Endothelial cell of umbilical vein (primary cell): ENCODE results near the gene LDHD. TPM values are rescaled to one million over a fixed set of nuclear protein-coding genes. Genes with fewer than 3 reads are reported as not detected.

Source experiments
- BruUV-seq: library from RNA; stranded (reverse); fragments of 400-500 nt; replicated peaks from 2 replicates; lab custom pipeline; 2021; lab: Mats Ljungman, UMichigan
- CTCF ChIA-PET: fragments of 300-600, 350-600 bp; sonication (Branson Sonifier 250); formaldehyde crosslinking; loops from one replicate; lab custom pipeline; 2021; ENCODE audit warnings: antibody characterized with exemption, inconsistent platforms; lab: Charles Lee
- POLR2A ChIA-PET: fragments of 300-600, 350-600 bp; sonication (Branson Sonifier 250); formaldehyde crosslinking; loops from one replicate; lab custom pipeline; 2021; ENCODE audit warnings: antibody characterized with exemption, inconsistent platforms; lab: Charles Lee
- DNase-seq: peaks from one replicate; pipeline ENCODE4 v3.0.0-alpha.2; 2011; ENCODE audit warnings: low read depth, low spot score
- FAIRE-seq: peaks from 2 replicates; lab custom pipeline; 2011; peaks lifted over from hg19 to GRCh38; lab: Jason Lieb, UNC
- H2AFZ ChIP-seq: 2 replicates; pipeline ENCODE4 v1.6.0; 2012; ENCODE audit warnings: low read depth, low read length, control low read depth, inconsistent platforms
- H3K27ac ChIP-seq: 2 replicates; pipeline ENCODE4 v1.5.1; 2011; ENCODE audit warnings: low read depth, mild to moderate bottlenecking, control low read depth, low read length, moderate library complexity; ENCODE audit not compliant: insufficient read depth
- H3K27me3 ChIP-seq, 2 experiments: 2 replicates each; pipeline versions ENCODE4 v1.6.0 to v1.6.1; 2011; ENCODE audit warnings: low read length in 2 of 2, mixed read lengths in 1 of 2; ENCODE audit not compliant: control insufficient read depth in 2 of 2, insufficient read depth in 2 of 2
- H3K36me3 ChIP-seq, 2 experiments: 2 replicates in 1 of 2; 3 replicates in 1 of 2; pipeline ENCODE4 v1.5.1; 2011; ENCODE audit warnings: low read length in 2 of 2, mild to moderate bottlenecking in 1 of 2, moderate library complexity in 1 of 2; ENCODE audit not compliant: control insufficient read depth in 2 of 2, insufficient read depth in 2 of 2; ENCODE audit errors: extremely low read depth in 1 of 2
- H3K4me1 ChIP-seq: 3 replicates; pipeline ENCODE4 v1.5.1; 2011; ENCODE audit warnings: mild to moderate bottlenecking, low read length; ENCODE audit not compliant: control insufficient read depth, insufficient read depth; ENCODE audit errors: extremely low read depth
- H3K4me2 ChIP-seq: 2 replicates; pipeline ENCODE4 v1.6.1; 2011; ENCODE audit warnings: low read length, control low read depth, mixed read lengths; ENCODE audit not compliant: insufficient read depth
- H3K4me3 ChIP-seq, 3 experiments: fragments of 200-600 bp in 1 of 3; sonication (generic), shearing (Covaris generic) in 1 of 3; replicated peaks in 1 of 3; 2 replicates each; pipeline ENCODE4 v1.5.1; 2011 to 2016; ENCODE audit warnings: control low read depth in 3 of 3, low read length in 3 of 3, mild to moderate bottlenecking in 2 of 3, inconsistent platforms in 1 of 3, low read depth in 1 of 3, moderate library complexity in 1 of 3; ENCODE audit not compliant: insufficient read depth in 1 of 3
- H3K79me2 ChIP-seq: 2 replicates; pipeline ENCODE4 v1.6.0; 2012; ENCODE audit warnings: low read length, inconsistent platforms; ENCODE audit not compliant: control insufficient read depth, insufficient read depth
- H3K9ac ChIP-seq: replicated peaks from 2 replicates; pipeline ENCODE3; 2011; ENCODE audit warnings: low read length, control low read depth; ENCODE audit not compliant: insufficient read depth; ENCODE audit errors: extremely low read depth
- H3K9me1 ChIP-seq: replicated peaks from 3 replicates; pipeline ENCODE4 v1.6.0; 2011; ENCODE audit warnings: mild to moderate bottlenecking, low read length; ENCODE audit not compliant: control insufficient read depth, insufficient read depth; ENCODE audit errors: extremely low read depth
- H3K9me3 ChIP-seq: replicated peaks from 2 replicates; pipeline ENCODE4 v1.5.1; 2012; ENCODE audit warnings: low read length, inconsistent platforms; ENCODE audit not compliant: control insufficient read depth, insufficient read depth
- H4K20me1 ChIP-seq: replicated peaks from 2 replicates; pipeline ENCODE3; 2011; ENCODE audit warnings: mild to moderate bottlenecking, low read length; ENCODE audit not compliant: control insufficient read depth, insufficient read depth; ENCODE audit errors: extremely low read depth
- EZH2 ChIP-seq: IDR thresholded peaks from 2 replicates; pipeline ENCODE4 v1.6.1; 2012; ENCODE audit warnings: borderline replicate concordance, low read depth, mild to moderate bottlenecking, moderate library complexity, low read length, inconsistent platforms; ENCODE audit not compliant: severe bottlenecking
- FOS ChIP-seq: IDR thresholded peaks from 2 replicates; pipeline ENCODE4 v1.6.1; 2011; ENCODE audit warnings: mild to moderate bottlenecking, low read length, moderate library complexity, borderline replicate concordance; ENCODE audit not compliant: insufficient read depth
- GATA2 ChIP-seq: IDR thresholded peaks from 2 replicates; pipeline ENCODE4 v1.7.0; 2011; ENCODE audit warnings: low read depth, mild to moderate bottlenecking, moderate library complexity, mixed read lengths, low read length; ENCODE audit not compliant: insufficient read length, insufficient read depth
- JUN ChIP-seq: IDR thresholded peaks from 2 replicates; pipeline ENCODE4 v1.6.1; 2011; ENCODE audit warnings: borderline replicate concordance, low read depth; ENCODE audit not compliant: insufficient read length, insufficient read depth
- MAX ChIP-seq: IDR thresholded peaks from 2 replicates; pipeline ENCODE4 v1.6.1; 2011; ENCODE audit not compliant: insufficient read depth, insufficient read length
- MYC ChIP-seq: IDR thresholded peaks from one replicate; pipeline ENCODE4 v1.6.1; 2011; ENCODE audit warnings: mild to moderate bottlenecking, low read depth, low read length
- POLR2A ChIP-seq: IDR thresholded peaks from 2 replicates; pipeline ENCODE4 v1.6.1; 2012; ENCODE audit warnings: low read depth, mild to moderate bottlenecking, control low read depth, low read length
- POLR2AphosphoS5 ChIP-seq: IDR thresholded peaks from 2 replicates; pipeline ENCODE4 v1.6.1; 2012; ENCODE audit warnings: low read depth, mild to moderate bottlenecking, control low read depth, low read length, moderate library complexity; ENCODE audit not compliant: insufficient read depth
- dilution Hi-C: fragments of 300-500 bp; cut with MboI; formaldehyde crosslinking; loops from one replicate; pipeline ENCODE4 v1.15.0; 2019; ENCODE audit warnings: low sequenced_read_pairs; ENCODE audit not compliant: extremely low pct_ligation_motif_present
- intact Hi-C: fragments of 100-400 bp; cut with micrococcal nuclease; formaldehyde crosslinking; loops from one replicate; pipeline ENCODE4 v1.10.0; 2022
- polyA plus RNA-seq, 4 experiments: library from polyadenylated mRNA; depleted of rRNA in 3 of 4; stranded (reverse) in 3 of 4; unstranded in 1 of 4; fragments of >200 nt; gene quantifications; 2 replicates each; pipeline versions ENCODE4 v1.2.1 to v1.2.3, GENCODE V29; 2011 to 2012; ENCODE audit warnings: missing spikeins in 1 of 4
- total RNA-seq: library from RNA; stranded (reverse); gene quantifications from 2 replicates; pipeline ENCODE4 v1.2.3, GENCODE V29; 2021
- TF ChIP-seq, protein P1 (sequence below), 2 donors: IDR thresholded peaks; 1 replicate in 1 of 2; 2 replicates in 1 of 2; pipeline ENCODE4 v1.5.1; 2011; ENCODE audit warnings: low read length in 2 of 2, mild to moderate bottlenecking in 2 of 2, moderate library complexity in 2 of 2, control low read depth in 1 of 2, inconsistent platforms in 1 of 2, low read depth in 1 of 2; ENCODE audit not compliant: insufficient read depth in 1 of 2; ENCODE audit errors: extremely low read depth in 1 of 2

LDHD gene
- total and polyA plus RNA-seq, 2 donors (not counting 3 experiments of a cell fraction or from before 2014, with no cell fraction given) = 0.41 TPM; not detected in 1

- Histone ChIP-seq H3K27ac (no peak overlapping the region), H3K4me1 (no peaks in the 10 kb centered on the region), H3K9me1 (no peaks in the 10 kb centered on the region), H3K9ac (no peak overlapping the region), H3K27me3 (peaks cover 0 to 2% of the 10 kb centered on the region in 2 experiments), H3K4me2 (no peak overlapping the region), H3K9me3 (no peaks in the 10 kb centered on the region), H3K79me2 (no peaks in the 10 kb centered on the region), H3K36me3 (no peaks in the 10 kb centered on the region), H4K20me1 (no peaks in the 10 kb centered on the region), H2AFZ (no peak overlapping the region), H3K4me3 (no peak overlapping the region)
- no peak for TF ChIP-seq JUN
- TF ChIP-seq GATA2 = no peak
- no peak for TF ChIP-seq MAX
- no peak for TF ChIP-seq MYC
- TF ChIP-seq FOS = no peak
- TF ChIP-seq POLR2AphosphoS5 = no peak
- TF ChIP-seq POLR2A = no peak
- no peak for TF ChIP-seq EZH2
- TF ChIP-seq, protein P1, sequence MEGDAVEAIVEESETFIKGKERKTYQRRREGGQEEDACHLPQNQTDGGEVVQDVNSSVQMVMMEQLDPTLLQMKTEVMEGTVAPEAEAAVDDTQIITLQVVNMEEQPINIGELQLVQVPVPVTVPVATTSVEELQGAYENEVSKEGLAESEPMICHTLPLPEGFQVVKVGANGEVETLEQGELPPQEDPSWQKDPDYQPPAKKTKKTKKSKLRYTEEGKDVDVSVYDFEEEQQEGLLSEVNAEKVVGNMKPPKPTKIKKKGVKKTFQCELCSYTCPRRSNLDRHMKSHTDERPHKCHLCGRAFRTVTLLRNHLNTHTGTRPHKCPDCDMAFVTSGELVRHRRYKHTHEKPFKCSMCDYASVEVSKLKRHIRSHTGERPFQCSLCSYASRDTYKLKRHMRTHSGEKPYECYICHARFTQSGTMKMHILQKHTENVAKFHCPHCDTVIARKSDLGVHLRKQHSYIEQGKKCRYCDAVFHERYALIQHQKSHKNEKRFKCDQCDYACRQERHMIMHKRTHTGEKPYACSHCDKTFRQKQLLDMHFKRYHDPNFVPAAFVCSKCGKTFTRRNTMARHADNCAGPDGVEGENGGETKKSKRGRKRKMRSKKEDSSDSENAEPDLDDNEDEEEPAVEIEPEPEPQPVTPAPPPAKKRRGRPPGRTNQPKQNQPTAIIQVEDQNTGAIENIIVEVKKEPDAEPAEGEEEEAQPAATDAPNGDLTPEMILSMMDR (IDR thresholded peaks at IDR 0.05; ENCODE audit: extremely low read depth in 1 of 2, insufficient read depth in 1 of 2, low read depth in 1 of 2, low read length in 2 of 2) = no peak
- dilution Hi-C loops = no loop called here
- intact Hi-C loops = no loop called here
- FAIRE-seq (no peak), DNase-seq (no peak)
- ChIA-PET POLR2A (no interaction called here), CTCF (interaction anchor here (1.0 to 1.7 kb wide), 2 partner anchors 58 to 133 kb away, joined by 3 to 8 read pairs; partner anchors contain the start of gene ZNRF1)
- BruUV-seq = no TSS peak
Measured at GRCh38 chr16:75131081-75131480, 14.5 kb upstream of the LDHD start.
